ENCODE measurements around the gene HDAC4.

HDAC4 gene

DNA sequence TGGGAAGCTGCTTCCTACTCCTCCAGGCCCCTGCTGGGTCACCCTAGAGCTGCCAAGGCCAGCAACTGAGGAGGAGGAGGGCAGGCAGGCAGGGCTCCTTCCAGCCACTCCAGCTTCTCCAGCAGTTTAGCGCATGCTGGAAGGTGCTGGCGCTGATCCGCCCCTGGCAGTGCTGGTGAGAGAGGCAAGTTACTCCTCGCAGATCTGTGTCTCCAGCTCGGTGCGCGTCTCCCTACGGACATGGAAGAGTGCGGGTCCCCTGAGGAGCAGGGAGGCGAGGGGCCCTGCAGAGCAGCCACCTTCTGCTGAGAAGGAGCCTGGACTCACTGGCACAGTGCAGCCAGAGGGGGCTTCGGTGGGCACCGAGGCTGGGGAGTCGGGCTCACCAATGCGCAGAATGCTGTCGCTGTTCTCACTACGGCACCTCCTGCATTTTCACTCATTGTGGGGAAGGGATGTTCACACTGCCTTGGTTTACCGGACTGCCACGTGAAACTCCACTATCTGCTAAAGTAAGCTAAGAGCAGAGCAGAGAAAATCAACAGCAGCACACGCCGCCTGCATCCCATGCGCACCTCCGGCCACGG, 206.0 kb downstream of the HDAC4 start:
- no peak for DNase-seq

DNA sequence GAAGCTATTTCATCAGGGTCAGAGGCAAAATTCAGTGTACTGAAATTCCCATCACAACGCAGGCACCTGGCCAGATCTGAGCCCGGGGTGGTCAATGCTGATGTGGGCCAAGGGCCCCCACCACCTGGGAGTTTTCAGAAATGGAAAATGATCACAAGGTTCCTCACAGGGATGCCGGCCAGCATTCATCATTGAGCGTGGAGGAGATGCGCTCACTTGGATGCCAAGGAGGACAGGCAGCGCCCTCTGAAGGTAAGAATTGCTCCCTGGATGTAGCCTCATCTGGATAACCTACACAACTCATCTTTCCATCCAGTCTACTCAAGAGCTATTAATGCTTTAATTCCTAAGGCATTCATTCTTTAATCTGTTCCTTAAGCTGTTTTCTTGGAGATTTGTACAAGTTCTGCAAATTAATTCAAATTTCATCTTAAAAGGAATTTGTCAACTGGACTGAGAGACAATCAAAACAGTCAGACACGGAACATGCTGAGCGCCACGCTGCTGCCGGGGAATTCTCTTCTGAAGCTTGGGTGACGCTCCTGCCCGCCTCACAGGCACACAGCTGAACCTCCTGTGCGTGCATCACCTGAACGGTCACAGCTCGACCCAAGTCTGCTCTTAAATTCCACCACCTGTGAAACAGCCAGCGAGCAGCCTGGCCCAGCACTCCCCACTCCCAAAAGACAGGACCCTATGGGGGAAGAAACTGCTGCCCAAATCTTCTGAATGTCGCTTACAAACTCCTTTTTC, 206.7 kb downstream of the HDAC4 start:
- DNase-seq, result peak; percentile 35

DNA sequence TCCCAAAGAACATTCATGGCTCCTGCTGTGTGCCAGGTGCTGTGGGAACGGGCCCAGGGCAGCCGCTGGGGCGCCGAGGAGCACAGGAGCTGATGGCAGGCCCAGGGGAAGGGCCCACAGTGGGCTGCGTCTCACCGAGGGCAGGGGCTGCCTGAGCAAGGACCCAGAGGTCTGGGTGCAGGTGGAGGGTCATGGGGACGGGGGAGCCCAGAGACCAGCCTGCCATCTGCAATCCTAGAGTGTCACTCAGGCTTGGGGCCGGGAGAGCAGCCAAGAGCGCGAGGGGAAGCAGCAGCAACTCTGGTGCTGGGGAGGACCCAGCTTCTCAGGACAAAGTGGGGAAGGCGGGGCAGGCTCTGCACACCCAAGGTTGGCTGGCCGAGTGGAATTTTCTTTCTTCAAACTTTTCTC, 207.4 kb downstream of the HDAC4 start:
- peak; percentile 49 for DNase-seq

DNA sequence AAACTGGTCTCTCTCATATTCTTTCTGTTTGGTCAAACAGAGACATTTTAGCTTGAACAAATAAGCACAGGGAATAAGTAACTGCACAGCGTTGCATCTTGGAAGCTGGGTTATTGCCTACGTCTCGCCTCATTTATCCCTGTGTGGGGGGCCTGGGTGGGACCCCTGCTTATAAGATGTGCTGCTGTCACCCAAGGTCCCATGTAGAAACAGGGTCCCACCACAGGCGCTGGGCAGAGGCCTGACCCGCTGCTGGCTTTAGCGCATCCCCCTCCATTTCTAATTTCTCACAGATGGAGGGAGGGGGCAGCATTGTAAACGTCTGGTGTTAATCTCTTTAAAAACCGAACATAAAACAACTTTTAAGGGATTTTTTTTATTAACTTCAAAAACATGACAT, 207.8 kb downstream of the HDAC4 start:
- DNase-seq, result peak; percentile 41

DNA sequence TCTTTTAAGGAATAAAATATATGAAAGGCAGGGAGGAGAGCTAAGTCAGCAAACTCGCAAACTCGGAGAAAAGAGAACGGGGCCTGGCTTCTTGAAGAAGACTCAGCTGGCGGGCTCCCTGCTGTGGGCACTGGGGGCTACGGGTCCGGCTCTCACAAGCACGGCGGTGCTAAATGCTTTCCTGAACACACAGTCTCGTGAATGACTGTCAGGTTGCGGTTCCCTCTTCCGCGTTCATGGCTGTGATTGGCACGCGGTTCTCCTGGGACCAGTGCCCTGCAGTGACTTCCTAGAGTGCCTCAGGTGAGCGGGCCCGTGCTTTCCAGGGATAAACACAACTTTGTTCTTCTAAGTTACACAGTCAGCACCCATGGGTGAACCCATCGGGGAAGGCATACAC, 208.4 kb downstream of the HDAC4 start:
- peak; percentile 27 for DNase-seq

DNA sequence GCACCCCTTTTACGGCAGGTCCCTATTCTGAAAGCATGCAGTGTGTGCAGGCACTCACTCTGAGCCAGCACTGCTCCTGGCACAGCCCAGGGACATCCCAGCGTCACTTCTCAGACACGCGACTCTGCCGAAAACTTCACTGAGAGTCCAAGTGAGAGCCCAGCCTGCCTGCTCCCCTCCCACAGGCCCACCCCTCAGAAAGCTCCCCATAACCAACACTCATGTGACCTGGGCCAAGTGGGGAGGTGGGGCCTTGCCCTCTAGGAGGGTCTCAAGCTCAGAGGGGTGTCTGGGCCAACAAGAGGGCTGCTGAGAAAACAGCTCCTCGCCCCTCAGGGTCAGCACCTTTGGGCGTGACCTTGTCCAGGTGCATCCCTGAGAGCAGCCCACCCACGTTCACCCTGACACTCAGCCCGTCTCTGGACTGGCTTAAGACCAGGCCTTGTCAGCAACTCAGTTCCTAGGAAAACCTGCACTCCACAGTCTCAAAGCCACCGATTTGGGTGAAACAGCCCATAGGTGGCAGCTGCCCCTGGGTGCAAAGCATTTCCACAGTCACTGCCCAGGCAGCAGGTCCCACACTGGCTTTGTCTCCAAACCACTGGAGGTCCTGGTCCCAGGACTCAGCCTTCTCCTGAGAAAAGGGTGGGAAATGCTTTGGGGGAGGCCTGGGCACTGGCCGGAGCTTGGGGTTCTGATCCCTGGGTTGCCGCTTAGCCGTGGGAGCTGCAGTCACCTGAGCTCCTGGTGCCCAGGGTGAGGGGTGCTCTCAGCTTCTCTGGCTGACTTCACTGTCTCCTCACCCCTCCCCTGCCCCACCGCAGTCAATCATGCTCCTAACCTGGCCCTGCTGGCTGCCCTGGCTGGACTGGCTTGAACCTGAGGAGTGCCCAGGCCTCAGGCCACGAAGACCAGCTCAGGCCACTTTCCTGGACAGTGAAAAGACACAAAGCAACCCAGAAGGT, 209.6 kb downstream of the HDAC4 start:
- peak; percentile 17 for DNase-seq

DNA sequence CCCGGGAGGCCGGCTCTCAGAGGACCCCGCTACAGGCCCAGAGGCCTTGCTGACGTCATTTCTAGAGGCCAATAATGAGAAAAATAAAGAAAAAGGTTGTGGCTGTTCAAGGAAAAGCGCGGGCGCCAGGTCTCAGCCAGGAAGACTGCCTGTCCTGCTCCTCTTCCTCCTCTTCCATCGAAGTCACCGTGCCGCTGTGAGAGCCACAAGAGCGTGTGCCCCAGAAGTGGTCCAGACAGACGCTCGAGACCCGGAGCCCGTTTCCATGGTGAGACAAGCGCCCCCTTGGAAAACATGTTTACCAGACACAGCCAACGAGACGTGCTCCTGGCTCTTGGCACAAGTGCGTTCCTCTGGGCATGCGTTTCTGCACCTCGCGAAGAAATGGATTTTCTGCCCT, 210.5 kb downstream of the HDAC4 start:
- peak; percentile 35 for DNase-seq

DNA sequence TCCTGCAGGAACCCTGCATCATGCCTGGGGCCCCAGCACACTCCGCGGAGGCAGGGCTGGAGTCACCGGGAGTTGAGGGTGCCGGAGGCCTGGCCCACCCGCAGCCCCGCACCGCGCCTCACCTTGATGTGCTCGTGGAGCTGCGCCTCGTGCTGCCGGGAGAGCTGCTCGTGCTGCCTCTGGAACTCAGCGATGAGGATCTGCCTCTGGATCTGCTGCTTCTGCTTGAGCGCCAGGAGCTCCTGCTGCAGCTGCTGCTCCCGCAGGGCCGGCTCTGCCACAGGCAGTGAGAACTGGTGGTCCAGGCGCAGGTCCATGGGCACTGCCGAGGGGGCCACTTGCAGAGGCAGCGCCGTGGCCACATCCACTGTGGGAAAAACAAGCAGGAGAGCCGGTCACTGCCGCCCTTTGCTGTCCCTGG, 211.1 kb downstream of the HDAC4 start:
- peak; percentile 16 for DNase-seq

DNA sequence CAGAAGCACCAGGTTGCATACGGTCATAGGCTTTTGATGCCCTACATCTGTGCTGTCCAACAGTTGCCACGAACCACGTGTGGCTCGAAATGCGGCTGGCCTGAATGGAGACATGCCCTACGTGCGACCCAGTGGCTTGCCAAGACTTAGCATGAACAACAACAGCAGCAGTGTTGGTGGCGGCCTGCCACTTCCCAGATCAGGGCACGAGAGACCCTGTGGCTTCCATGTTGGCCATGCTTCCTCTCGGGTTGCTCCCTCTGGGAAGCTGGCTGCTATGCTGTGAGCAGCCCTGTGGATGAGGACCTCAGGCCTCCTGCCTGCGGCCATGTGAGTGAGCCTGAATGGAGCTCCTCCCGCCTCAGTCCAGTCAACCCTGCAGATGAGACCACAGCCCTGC, 212.3 kb downstream of the HDAC4 start:
- peak; percentile 13 for DNase-seq

DNA sequence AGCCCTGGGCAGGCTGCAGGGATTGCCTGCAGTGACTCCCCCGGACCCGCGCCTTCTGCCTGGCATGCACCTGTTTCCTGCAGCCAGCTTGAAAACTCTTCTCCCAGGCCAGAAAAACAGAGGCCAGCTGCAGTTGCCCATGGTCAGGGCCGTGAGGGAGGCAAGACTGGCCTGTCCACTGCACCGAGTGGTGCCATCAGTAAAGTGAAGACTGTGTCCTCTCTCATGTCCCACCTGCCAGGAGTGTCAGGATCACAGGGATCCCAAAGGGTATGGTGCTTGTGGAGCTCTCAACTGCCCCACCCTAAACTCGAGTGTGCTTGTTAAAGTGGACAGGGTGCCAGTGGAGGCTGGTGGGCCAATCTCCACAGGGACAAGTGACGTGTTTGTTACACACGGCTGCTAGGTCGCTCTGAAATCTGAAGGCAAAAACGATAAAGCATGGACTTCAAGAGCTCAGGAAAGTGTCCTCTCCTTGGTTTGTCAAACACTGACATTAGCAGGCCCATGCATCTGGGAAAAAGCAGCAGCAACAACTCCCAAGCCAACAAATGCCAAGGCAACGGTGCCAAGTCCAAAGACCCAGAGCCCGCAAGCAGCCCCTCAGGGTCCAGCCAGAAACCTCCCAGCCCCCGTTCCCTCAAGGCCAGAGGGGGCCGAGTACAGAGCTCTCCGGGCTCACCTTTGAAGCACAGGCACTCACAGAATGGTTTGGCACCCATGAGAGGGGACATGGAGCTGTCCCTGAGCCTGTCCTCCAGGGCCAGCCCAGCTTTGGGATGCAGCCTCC, 213.2 kb downstream of the HDAC4 start:
- DNase-seq, result peak; percentile 26

DNA sequence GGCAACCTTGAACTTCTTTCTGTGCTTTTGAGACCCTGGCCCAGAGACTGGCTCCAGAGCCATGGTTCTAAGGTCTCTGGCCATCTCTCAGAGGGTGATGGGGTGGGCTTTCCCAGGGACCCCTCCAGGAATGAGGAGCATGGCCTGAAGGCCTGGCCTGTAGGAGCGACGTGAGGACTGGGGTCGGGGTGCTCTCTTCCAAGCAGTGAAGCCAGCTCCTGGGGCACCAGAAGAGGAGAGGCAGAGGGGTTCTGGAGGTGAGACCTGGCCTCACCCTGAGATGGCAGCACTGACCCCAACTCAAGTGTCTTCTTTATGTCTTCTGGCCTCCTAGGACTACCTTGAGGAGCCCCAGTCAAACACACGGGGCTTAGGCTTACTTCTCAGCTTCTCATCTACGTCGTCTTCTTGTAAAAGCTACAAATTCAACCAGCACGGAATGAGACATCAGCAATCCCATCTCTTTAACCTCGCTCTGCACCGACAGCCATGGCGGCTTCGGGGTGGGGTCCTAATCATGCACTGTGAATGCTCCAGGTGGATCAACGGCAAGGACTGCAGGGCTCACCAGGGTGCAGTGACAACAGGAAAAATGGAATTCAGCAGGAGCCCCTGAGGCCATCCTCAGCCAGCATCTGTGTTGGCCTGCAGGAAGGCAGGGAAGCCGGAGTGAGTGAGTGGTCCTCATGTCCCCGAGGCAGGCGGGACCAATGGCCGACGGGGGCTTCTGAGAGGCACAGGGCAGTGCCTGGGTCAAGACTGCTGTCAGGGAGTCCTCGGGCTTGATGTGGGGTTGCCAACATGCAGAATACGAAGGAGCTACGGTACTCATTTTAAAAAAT, 214.1 kb downstream of the HDAC4 start:
- peak; percentile 12 for DNase-seq

DNA sequence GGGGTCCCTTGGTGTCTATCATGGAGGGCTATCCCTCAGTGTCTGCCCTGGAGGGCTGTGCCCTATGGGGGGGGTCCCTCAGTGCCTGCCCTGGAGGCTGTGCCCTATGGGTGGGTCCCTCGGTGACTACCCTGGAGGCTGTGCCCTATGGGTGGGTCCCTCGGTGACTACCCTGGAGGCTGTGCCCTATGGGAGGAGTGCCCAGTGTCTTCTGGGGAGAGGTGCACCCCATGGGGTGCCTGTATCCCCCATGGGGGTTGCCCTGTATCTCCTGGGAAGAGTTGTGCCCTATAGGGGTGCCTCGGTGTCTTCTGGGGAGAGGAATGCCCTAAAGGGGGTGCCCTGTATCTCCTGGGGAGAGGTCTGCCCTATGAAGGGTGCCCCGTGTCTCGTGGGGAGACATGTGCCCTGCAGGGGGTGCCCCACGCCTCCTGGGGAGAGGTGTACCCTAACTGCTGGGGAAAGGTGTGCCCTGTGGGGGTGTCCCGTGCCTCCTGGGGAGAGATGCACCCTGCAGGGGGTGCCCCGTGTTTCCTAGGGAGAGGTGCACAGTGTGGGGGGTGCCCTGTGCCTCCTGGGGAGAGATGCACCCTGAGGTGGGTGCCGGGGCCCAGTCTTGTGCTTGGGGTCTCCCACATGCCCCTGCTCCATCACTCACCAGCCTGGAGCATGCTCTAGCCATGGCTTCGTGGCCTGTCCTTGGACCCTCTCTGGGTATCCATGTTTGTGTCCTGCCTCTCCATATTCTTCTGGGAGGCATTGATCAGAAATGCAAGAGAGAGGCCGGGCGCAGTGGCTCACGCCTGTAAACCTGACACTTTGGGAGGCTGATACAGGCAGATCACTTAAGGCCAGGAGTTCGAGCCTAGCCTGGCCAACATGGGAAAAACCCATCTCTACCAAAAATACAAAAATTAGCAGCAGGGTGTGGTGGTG, 215.6 kb downstream of the HDAC4 start:
- DNase-seq, result peak; percentile 3

DNA sequence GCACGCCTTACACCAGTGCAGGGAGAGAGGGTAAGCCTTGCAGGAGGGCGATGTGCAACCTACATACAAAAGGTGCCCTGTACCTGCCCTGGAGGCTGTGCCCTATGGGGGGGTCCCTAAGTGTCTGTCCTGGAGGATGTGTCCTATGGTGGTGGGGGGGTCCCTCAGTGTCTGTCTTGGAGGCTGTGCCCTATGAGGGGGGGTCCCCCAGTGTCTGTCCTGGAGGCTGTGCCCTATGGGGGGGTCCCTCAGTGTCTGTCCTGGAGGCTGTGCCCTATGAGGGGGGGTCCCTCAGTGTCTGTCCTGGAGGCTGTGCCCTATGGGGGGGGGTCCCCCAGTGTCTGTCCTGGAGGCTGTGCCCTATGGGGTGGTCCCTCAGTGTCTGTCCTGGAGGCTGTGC, 216.6 kb downstream of the HDAC4 start:
- DNase-seq, result no peak

DNA sequence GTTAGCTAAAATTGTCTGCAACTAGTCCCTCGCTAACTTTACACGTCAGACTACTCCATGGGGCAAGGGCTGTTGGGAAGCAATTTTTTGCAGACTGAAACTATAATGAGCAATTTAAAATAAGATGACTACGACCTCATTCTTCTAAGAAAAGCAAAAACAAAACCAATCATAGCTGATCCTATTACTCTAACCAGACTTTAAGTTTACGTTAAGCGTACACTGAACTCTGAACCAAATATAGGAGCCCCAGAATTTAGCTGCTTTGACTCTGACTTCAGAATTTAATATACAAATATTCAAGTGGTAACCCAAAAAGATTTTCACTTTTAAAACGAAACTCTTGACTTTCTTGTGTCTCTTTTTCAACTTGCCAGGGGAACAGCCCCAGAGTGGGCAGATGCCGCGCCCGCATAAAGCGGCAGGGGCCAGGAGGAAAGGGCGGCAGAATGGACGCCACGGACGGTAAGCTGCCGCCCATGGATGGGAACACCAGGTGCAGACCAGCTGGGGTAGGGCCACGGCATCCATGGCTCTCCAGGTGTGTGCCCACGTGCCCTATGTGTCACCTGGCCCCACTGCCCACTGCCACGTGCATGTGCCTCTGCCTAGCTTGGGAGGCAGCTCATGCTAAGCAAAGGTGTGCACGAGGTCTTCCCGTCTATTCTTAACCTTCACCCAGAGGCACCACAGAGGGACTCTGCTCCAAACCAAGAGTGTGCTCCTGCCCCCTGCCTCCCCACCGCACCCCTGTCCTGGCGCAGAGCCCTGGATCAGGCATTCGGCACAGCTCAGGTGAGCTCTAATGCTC, 217.6 kb downstream of the HDAC4 start:
- no peak for DNase-seq

DNA sequence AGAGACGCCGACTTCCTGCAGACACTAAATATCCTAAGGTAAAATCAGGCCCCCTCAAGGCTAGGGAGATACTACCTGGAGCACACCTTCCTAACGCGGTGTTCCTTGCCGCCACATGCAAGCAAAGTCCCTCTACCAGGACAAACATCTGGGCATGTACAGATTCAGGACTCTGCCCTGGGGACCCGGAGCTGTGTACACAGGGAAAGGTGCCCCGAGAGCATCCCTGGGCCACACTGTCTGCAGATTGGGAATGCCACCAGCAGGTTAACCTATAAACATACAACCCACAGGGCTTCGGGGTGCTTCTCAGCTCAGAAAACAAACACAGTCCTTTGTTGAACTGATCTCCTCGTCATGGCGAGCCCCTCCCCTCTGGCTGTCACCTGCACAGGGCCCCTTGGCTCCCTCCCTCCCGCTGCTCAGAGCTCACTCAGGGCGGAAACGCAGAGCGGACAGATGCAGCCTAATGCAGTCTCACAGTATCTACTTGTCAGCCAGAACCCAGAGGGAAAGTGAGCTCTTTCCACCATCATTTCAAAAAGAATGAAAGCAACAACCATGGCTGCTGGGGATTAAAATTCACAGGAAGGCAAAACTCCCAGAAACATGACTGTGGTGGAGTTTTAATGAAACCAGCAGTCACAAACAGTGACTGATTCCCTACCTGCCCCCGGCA, 218.8 kb downstream of the HDAC4 start:
- DNase-seq, result peak; percentile 50

DNA sequence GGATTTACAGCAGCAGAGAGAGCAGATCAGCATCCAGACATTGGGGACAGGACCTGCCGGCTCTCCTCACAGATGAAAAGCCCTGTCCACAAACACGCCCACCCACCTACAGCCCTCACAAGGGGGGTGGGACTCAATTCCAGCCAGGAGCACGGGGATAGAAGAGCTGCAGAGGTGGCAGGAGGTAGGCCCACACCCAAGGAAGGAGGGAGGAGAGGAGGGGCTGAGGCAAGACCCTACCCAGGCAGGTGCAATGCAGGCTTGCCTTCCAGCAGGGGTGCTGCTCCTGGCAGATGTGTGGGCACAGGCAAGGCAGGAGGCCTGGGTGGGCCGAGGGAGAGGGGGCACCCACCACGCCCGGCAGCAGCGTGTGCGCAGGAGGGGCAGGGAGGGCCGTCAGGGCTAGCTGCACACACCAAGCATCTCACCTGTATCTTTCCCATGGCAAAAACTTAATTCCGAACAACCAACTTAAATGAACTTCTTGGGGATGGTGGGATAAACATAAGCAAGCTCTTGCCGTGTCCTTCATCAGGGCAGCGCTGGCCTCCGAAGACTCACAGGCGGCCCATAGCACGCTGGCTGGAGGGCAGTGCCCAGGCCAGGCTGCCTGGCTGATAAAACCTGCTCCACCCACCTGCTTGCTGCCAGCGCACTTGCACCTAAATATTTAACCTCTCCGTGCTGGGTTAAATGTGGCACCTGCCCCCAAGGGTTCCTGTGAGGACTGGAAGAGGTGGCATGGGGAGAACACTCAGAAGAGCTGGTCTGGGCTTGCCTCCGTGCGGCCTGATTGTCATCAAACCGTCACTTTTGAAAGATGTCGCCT, 219.5 kb downstream of the HDAC4 start:
- peak; percentile 11 for DNase-seq

DNA sequence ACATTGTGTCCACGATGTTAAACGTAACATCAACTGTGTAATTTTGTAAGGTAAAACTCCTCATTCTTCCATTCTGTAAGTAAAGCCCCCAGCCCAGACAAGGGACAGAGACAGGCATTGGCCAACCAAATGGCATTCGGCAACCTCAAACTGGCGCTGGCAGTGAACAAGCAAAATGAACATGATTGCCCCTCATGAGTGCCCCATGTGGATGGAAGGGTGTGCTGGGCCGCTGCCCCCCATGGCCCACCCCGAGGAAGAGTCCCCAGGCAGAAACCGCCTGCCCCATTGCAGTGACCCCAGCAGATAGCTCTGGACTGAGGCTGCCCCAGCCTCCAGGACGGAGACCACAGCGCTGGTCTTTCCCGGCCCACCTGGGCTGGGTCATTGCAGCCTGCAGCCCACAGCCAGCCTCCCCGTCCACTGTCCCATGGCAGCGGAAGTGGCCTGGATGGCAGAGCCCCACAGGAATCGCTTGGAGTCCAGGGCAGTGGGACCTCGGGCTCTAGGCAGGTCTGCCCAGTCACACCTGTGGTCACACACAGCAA, 220.2 kb downstream of the HDAC4 start:
- DNase-seq, result peak; percentile 28

All from right forelimb (tissue), 1 donor.